ENCODE results near the gene CDC25C. TPM values are rescaled to one million over a fixed set of nuclear protein-coding genes. Genes with fewer than 3 reads are reported as not detected.

CDC25C gene
- total RNA-seq, 1 experiment from 2014 or later, result 18.8 TPM

- TF ChIP-seq E2F1 (CRISPR knock-in tag; IDR thresholded peaks at IDR 0.05), result no peak; the same call in 1 of the 2 replicates
- no peak for TF ChIP-seq TEAD4 (CRISPR knock-in tag; IDR thresholded peaks at IDR 0.05)
- no peak for TF ChIP-seq ELF4 (CRISPR knock-in tag; IDR thresholded peaks at IDR 0.05; ENCODE audit: low read depth)
- peak; percentile 71; the same call in 1 of the 2 replicates for TF ChIP-seq SP1 (CRISPR knock-in tag; conservative IDR thresholded peaks at IDR 0.05)
- no peak for TF ChIP-seq FOXJ3 (CRISPR knock-in tag; IDR thresholded peaks at IDR 0.05; ENCODE audit: borderline replicate concordance)
- TF ChIP-seq NR2C2 (CRISPR knock-in tag; IDR thresholded peaks at IDR 0.05), result 0 out of 2 replicates have a peak, but pooled peaks have one; percentile 25
- TF ChIP-seq CBFB (CRISPR knock-in tag; IDR thresholded peaks at IDR 0.05; ENCODE audit: low read depth), result no peak
- TF ChIP-seq ZNF317 (CRISPR knock-in tag; IDR thresholded peaks at IDR 0.05; ENCODE audit: borderline replicate concordance, low read depth), result no peak
- no peak for TF ChIP-seq ZNF138 (CRISPR knock-in tag; conservative IDR thresholded peaks at IDR 0.05)
- peak; percentile 67; the same call in 1 of the 2 replicates for TF ChIP-seq USF1 (CRISPR knock-in tag; IDR thresholded peaks at IDR 0.05)
- peak; percentile 89 for TF ChIP-seq TP53 (CRISPR knock-in tag; IDR thresholded peaks at IDR 0.05)
- no peak for TF ChIP-seq MLX (CRISPR knock-in tag; IDR thresholded peaks at IDR 0.05)
- 0 out of 2 replicates have a peak, but pooled peaks have one; percentile 25 for TF ChIP-seq ZNF512 (CRISPR knock-in tag; IDR thresholded peaks at IDR 0.05; ENCODE audit: borderline replicate concordance)
- peak; percentile 67; the same call in 1 of the 2 replicates for TF ChIP-seq MAX (CRISPR knock-in tag; IDR thresholded peaks at IDR 0.05)
- TF ChIP-seq ATF3 (CRISPR knock-in tag; conservative IDR thresholded peaks at IDR 0.05), result no peak
- peak; percentile 87 for TF ChIP-seq MYBL2 (CRISPR knock-in tag; IDR thresholded peaks at IDR 0.05)
- TF ChIP-seq RORB (CRISPR knock-in tag; IDR thresholded peaks at IDR 0.05), result peak; percentile 96
- peak; percentile 96 for TF ChIP-seq ZNF416 (CRISPR knock-in tag; IDR thresholded peaks at IDR 0.05)
- peak; percentile 56; the same call in 1 of the 2 replicates for TF ChIP-seq AR (CRISPR knock-in tag; IDR thresholded peaks at IDR 0.05)
- TF ChIP-seq MXD4 (CRISPR knock-in tag; IDR thresholded peaks at IDR 0.05; ENCODE audit: borderline replicate concordance), result no peak
- peak; percentile 98 for TF ChIP-seq FOXK1 (CRISPR knock-in tag; IDR thresholded peaks at IDR 0.05)
- peak; percentile 58; the same call in 1 of the 2 replicates for TF ChIP-seq HMGA2 (CRISPR knock-in tag; IDR thresholded peaks at IDR 0.05)
- TF ChIP-seq PREB (CRISPR knock-in tag; IDR thresholded peaks at IDR 0.05; ENCODE audit: borderline replicate concordance), result no peak
- TF ChIP-seq ATF6 (CRISPR knock-in tag; IDR thresholded peaks at IDR 0.05), result no peak
- TF ChIP-seq E2F4 (CRISPR knock-in tag; IDR thresholded peaks at IDR 0.05; ENCODE audit: borderline replicate concordance, low read depth), result no peak
- TF ChIP-seq ETV6 (CRISPR knock-in tag; IDR thresholded peaks at IDR 0.05), result peak; percentile 88; the same call in 1 of the 2 replicates
- no peak; the same call in 1 of the 2 replicates for TF ChIP-seq JUN (CRISPR knock-in tag; IDR thresholded peaks at IDR 0.05)
These were observed 6.2 kb upstream of the CDC25C start, which contains the start of gene FAM53C (continued) for GRCh38 chr5:138337685-138338410.

All from WTC11 (cell line).